ENCODE data around the gene KIF18B.

The KIF18B gene

GRCh38 chr17:44877121-44877520, 70.5 kb downstream of the KIF18B start:
- peaks cover 0 to 65% (median 46%) of the 10 kb centered on the region in 11 experiments; a peak in 18 of 22 replicates for H4K20me1 ChIP-seq
- no peak overlapping the region for H3K9ac ChIP-seq
- H3K4me2 ChIP-seq = no peak overlapping the region
- peaks cover 0 to 8% (median 0%) of the 10 kb centered on the region in 10 experiments; a peak in 4 of 20 replicates for H3K4me1 ChIP-seq
- no peaks in the 10 kb centered on the region for H3K27me3 ChIP-seq
- no peaks in the 10 kb centered on the region for H3K9me3 ChIP-seq (replicated peaks in 1 of 11)
- H3K27ac ChIP-seq = no peak overlapping the region
- TF ChIP-seq Cebpa-rat (IDR thresholded peaks at IDR 0.05) = no peak
- H3K36me3 ChIP-seq = peaks cover 95 to 100% (median 98%) of the 10 kb centered on the region in 11 experiments
- H3K4me3 ChIP-seq = no peak overlapping the region

- H3K4me2 ChIP-seq = no peak overlapping the region
- H3K27me3 ChIP-seq = no peaks in the 10 kb centered on the region
- H4K20me1 ChIP-seq = peaks cover 0 to 63% (median 47%) of the 10 kb centered on the region in 11 experiments; a peak in 18 of 22 replicates
- no peak overlapping the region for H3K4me3 ChIP-seq
- 0 out of 22 replicates have a peak overlapping the region, but pooled peaks of 3 of the 11 experiments have one; percentile 4 to 15 (median 6) for H3K9ac ChIP-seq
- no peaks in the 10 kb centered on the region for H3K9me3 ChIP-seq (replicated peaks in 1 of 11)
- no peak for TF ChIP-seq Cebpa-rat (IDR thresholded peaks at IDR 0.05)
- H3K27ac ChIP-seq = no peak overlapping the region
- H3K4me1 ChIP-seq = peaks cover 0 to 8% (median 0%) of the 10 kb centered on the region in 10 experiments; a peak in 4 of 20 replicates
- peaks cover 95 to 100% (median 99%) of the 10 kb centered on the region in 11 experiments for H3K36me3 ChIP-seq
These were observed 71.8 kb downstream of the KIF18B start for GRCh38 chr17:44875761-44876160.
